DMS53 (cell line): ENCODE data around the gene BICD2.

Source experiments
- DNase-seq: peaks from one replicate; lab custom pipeline; 2025; lab: John Stamatoyannopoulos, UW

The BICD2 gene

DNA sequence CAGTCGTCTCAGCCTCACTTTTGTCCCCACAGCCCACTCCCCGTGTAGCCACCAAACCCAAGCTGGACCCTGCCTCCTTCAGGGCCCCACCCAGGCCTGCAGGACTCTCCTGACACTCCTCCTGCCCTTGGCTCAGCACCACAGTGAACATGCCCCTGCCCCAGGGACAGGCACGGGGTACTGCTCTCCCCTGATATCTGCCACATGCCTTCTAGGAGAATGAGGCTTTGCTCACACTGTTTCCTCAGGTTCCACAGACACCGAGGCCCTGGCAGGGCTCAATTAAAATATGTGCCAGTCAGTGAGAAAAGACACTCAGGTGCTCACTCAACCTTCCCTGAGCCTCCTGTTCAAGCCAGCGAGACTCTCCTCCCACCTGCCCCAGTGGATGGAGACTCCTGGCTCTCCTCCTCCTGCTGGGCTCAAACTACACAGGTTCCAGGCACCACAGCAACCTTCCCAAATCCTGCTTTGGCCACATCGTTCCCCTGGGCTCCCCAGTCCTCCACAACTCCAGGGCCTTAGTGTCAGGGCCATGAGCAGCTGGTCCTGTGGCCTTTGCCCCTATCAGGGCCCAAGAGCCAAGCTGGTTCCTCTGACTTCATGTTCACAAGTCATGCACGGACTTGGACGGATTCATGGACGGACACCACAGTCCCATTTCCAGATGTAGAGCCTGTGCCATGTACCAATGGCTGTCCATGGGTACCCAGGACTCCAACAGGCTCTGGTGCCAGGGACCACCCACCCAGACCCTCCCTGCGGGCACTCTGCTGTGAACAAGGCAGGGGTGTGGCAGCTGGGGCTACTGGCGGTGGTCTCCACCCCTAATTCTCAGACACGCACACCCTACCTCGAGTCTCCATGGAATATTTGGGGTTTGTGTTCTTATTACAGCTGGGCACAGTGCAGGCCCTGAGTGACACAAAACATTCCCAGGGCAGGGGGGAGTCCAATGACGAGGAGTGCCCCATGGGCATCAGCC lies 36.6 kb downstream of the BICD2 start:
- no peak for DNase-seq

DNA sequence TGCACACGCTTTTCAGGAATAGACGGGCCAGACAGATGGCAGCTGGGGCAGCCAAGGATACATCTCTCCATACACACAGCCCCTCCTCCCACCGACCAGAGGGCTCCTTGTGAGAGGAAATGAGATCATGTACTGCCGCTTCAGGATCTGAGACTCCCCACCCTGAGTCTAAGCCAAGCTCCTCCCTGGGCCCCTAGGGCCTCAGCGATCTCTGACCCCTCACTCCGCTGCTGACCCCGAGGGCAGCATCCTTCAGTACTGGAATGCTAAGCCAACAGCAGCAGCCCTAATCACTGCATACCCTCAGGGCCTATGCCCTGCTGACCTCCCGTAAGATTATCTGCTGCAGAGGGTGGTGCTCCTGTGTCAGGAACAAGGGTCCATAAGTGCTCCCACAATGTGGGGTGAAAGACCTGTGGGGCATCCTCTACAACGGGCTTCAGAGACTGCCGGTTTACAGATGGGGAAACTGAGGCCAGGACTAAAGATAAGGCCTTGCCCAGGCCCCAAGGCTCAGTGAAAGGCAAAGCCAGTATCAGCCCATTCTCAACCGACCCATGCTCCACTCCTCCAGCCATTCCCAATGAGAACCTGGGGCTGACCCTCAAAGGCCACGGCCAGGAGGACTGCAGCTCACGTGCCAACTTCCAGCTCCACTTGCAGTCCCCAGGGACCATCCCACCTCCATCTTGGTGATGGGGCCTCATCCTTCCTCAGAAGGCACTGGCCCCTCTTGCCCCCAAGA lies 37.5 kb downstream of the BICD2 start:
- DNase-seq: peak; percentile 7

DNA sequence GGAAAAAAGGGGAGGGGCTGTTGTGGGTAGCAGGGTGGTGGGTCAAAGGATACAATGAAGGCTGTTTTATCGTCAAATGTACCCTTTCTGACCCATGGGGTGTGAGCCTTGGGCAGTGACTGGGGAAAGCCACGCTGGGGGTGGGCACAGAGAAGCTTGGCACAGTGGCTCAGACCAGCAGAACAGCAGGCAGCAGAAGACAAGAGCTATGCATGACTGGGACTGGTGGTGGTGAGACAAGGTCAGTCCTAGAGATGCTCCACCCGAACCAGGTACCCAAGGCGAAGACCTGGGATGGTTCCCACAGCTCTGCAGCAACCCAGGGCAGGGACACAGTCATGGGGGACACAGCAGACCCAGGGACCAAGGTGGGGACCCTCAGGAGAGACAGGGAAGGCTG lies 38.3 kb downstream of the BICD2 start:
- DNase-seq: no peak

DNA sequence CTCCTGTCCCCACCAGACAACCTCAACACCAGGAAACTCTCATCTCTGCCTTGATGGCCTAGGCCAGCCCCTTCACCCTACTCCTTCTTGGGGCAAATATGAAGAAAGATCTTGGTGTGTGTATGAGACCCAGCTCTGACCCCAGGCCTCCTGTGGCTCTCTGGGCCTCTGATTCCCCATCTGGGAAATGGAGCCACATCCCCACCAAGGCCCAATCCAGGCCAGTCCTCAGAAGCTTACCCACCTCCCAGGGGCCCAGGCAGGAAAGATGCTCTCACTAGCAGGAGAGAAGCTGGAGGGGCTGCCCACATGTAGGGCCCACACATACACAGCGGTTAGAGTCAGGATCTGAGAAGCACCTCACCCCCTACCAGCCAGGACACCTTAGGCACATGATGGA lies 38.9 kb downstream of the BICD2 start:
- no peak for DNase-seq

- no peak for DNase-seq
Measured at GRCh38 chr9:92725266-92725545, 39.4 kb downstream of the BICD2 start.

GRCh38 chr9:92724528-92725265 lies 39.9 kb downstream of the BICD2 start:
- peak; percentile 54 for DNase-seq

- no peak for DNase-seq
Measured at GRCh38 chr9:92723801-92724323, 40.8 kb downstream of the BICD2 start.

- no peak for DNase-seq
Measured at GRCh38 chr9:92723299-92723625, 41.4 kb downstream of the BICD2 start.

DNA sequence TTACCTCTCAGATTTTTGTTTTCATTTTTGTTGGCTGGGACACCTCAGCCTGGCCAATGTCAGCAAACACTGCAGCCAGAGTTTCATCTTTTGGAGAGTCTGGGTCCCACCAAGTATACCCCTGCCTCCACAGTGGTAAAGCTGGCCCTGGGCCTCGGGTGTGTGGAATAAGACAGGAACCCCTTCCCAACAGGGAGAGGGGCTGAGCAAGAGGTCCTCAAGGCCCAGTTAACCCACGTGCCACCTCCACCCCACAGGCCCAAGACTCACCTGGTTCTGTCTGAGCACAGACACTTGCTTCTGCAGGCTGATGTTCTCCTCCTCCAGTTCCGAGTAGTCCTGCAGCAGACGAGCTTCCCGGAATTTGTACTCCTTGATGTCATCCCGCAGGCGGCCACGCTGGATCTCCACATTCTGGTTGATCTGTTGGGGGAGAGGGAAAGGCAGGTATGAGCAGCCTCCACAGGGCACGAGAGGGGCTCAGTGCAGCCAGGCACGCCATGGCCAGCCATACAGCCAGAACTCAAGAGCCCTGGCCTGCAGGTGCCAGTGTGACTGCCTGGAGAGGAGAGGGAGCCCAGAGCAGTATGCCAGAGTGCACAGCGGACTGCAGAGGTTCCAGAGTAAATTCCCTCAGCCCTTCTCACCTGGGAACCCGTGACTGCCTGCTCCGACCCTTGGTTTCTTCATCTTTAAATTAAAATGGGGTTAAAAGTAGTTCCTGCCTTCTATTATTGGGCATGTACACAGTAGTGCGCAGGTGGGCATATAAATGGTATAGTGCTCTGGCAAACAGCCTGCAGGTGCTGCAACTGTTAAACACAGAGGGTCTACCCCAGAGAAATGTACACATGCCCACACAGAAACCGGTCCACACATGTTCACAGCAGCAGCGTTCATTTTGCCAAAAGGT lies 42.0 kb downstream of the BICD2 start:
- no peak for DNase-seq

- no peak for DNase-seq
Measured at GRCh38 chr9:92721548-92721947, 43.1 kb downstream of the BICD2 start.

- no peak for DNase-seq
Measured at GRCh38 chr9:92720807-92721535, 43.7 kb downstream of the BICD2 start.

DNA sequence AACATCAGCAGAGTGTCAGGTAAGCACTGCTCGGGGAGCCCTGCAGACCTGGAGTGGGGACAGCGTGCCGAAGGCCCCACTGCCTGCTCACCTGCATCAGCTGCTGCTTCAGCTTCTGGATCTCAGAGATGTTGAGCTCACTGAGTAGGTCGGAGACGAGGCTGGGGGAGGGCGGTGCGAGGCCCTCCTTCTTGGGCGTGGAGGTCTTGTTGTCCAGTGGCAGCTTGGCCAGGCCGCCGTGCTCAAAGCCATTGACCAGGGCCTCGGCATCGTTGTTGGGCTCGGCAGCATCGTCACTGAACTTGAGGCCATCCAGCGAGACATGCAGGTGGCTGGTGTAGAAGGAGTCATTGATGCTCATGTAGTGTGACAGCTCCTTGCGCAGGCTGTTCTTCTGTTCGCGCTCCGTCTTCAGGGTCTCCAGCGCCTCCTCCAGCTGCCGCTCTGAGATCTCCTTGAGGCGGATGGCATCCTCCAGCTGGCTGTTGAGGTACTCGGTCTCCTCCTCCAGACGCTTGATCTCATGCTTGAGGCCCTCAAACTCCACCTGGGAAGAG lies 44.3 kb downstream of the BICD2 start:
- DNase-seq: no peak

DNA sequence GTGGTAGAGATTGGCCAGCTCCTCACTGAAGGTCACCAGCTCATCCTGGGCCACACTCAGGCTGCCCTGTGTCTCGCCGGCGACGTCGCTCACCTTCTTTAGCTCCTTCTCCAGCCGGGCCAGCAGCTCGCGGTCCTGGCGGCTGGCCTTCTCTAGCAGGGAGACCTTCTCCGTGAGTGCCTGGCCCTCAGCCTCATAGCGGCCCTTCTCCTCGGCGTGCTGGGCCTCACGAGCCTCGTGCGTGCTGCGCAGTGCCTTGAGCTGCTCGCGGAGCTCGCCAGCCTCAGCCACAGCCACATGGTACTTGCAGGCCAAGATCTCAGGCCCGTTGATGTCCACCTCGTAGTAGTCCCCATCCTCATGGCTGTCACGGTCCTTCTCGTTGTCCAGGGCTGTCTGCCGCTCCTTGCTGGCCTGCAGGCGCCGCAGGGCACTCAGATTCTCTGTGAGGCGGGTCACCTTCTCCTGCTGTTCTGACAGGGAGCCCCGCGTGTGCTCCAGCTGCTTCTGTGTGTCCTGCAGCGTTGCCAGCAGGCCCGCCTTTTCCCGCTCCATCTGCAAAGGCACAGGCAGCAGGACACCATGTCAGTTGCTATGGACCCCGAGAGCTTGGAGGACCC lies 45.5 kb downstream of the BICD2 start:
- DNase-seq: no peak

DNA sequence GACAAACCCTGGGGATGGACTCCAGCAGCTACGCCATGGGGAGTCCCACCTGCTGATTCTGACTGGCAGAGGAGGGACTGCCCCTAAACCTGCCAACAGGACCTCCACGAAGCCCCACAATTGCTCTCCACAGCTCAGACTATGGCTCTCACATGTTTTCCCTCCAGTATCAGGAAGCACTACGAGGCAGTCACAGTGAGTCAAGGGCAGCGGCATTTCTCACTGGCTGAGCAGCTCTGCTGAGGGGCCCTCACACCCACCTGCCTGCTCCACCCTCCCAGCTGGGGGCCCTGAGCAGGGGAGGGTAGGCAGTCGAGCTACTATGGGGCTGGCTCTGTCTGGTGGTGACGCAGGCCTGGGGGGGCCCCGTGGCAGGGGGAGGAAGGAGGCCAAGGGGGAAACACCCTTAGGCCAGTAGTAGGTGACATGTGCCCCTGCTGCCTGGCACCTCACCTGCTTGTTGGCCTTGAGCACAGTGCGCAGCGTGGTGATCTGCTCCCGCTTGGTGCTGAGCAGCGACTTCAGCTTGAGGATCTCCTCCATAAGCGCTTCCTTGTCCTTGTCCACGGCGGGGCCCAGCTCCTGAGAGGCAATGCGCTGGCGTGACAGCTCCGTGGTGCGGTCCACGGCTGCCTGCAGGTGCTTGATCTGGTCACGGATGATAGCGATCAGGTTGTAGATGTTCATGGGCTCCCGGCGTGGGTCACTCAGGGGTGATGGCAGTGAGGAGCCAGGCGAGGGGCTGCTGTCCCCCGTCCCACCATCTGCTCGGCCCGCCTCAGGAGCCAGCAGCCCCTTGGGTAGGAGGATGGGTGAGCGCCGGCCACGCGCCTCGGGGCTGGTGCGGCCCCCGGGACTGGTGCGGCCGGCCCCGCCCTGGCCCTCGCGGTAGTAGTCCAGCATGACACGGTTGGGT lies 46.3 kb downstream of the BICD2 start:
- no peak for DNase-seq

- DNase-seq: no peak
Measured at GRCh38 chr9:92717201-92718085, 47.2 kb downstream of the BICD2 start.

GRCh38 chr9:92716557-92716956 lies 48.1 kb downstream of the BICD2 start:
- peak; percentile 64 for DNase-seq

DNA sequence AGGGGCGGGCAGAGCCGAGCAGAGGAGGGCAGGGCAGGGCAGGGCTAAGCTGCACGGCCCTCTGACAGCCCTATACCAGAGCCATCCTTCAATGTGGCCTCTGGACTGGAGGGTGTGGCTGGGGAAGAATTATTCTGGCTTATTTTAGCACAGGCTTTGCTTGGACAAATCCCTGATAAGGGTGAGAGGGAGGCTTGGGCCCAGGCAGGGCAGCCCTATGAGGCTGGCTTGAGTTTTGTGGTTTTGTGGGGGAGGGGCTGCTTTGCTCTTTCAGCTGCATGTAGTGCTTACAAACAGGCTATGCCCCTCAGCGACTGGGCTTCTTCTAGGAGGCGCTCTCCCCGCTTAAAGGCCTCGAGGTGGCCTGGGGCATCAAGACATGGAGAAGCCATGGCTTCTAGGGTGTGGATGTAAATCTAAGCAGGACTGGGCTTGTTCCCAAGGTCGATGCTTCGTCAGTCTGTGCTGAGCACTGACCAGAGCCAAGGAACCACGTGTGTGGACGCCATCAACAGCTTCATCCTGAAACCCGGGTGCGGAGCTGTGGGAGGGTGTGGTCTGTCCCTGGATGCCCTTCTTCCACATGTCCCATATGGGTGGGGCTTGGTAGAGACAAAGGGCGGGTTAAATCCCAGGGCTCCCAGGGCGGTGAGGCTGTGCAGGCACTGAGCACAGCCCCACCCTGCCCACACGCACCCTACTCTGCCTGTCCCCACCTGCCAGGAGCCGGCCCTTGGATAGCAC lies 49.0 kb downstream of the BICD2 start:
- no peak for DNase-seq
